Calu3 (cell line): ENCODE results near the gene LAD1. TPM values are rescaled to one million over a fixed set of nuclear protein-coding genes. Genes with fewer than 3 reads are reported as not detected.

Experiments
- BruUV-seq: library from RNA; stranded (reverse); fragments of 400-500 nt; replicated peaks from 2 replicates; lab custom pipeline; 2021; lab: Mats Ljungman, UMichigan
- CTCF ChIA-PET: fragments of 300-600 bp; sonication (Branson Sonifier 250); formaldehyde crosslinking; loops from one replicate; lab custom pipeline; 2022; ENCODE audit warnings: antibody characterized with exemption; lab: Charles Lee
- DNase-seq: peaks from one replicate; pipeline ENCODE4 v3.0.0; 2022
- H3K27ac Mint-ChIP-seq: one replicate; pipeline ENCODE4 v1.8.0; 2022; ENCODE audit warnings: mixed read lengths; ENCODE audit not compliant: unreplicated experiment
- H3K27me3 Mint-ChIP-seq: one replicate; pipeline ENCODE4 v1.8.0; 2022; ENCODE audit warnings: mixed read lengths; ENCODE audit not compliant: unreplicated experiment
- H3K36me3 Mint-ChIP-seq: one replicate; pipeline ENCODE4 v1.8.0; 2022; ENCODE audit warnings: mild to moderate bottlenecking, moderate library complexity, mixed read lengths; ENCODE audit not compliant: insufficient read depth, unreplicated experiment
- H3K4me1 Mint-ChIP-seq: one replicate; pipeline ENCODE4 v1.8.0; 2022; ENCODE audit warnings: mild to moderate bottlenecking, low read depth, mixed read lengths; ENCODE audit not compliant: unreplicated experiment
- H3K4me3 Mint-ChIP-seq: one replicate; pipeline ENCODE4 v1.8.0; 2022; ENCODE audit warnings: mild to moderate bottlenecking, low read depth, moderate library complexity, mixed read lengths; ENCODE audit not compliant: unreplicated experiment
- H3K9me3 Mint-ChIP-seq: one replicate; pipeline ENCODE4 v1.8.0; 2022; ENCODE audit warnings: low read depth, mixed read lengths; ENCODE audit not compliant: unreplicated experiment
- intact Hi-C: fragments of 100-400 bp; cut with micrococcal nuclease; formaldehyde crosslinking; loops from one replicate; pipeline ENCODE4 v1.10.0; 2022; ENCODE audit not compliant: unreplicated experiment
- total RNA-seq: library from RNA; stranded (reverse); gene quantifications from 2 replicates; pipeline ENCODE4 v1.2.3, GENCODE V29; 2022
- TF ChIP-seq, protein P1 (sequence below): fragments of 200-600 bp; IDR thresholded peaks from one replicate; pipeline ENCODE4 v1.8.0; 2022; ENCODE audit warnings: antibody characterized with exemption; ENCODE audit not compliant: unreplicated experiment

LAD1 gene
- total RNA-seq, 1 experiment from 2014 or later = 209 TPM

- no peak for DNase-seq
- no TSS peak for BruUV-seq
- CTCF ChIA-PET = interaction anchor here (0.7 kb wide), 1 partner anchor 39 kb away, joined by 8 read pairs; no protein-coding TSS in a partner anchor
- no peaks in the 10 kb centered on the region for H3K9me3 Mint-ChIP-seq
- H3K36me3 Mint-ChIP-seq = no peaks in the 10 kb centered on the region
- H3K27ac Mint-ChIP-seq = no peak overlapping the region
- intact Hi-C loops = no loop called here
- no peaks in the 10 kb centered on the region for H3K4me1 Mint-ChIP-seq
- no peak overlapping the region for H3K4me3 Mint-ChIP-seq
- H3K27me3 Mint-ChIP-seq = peaks cover 31% of the 10 kb centered on the region
- TF ChIP-seq, protein P1, sequence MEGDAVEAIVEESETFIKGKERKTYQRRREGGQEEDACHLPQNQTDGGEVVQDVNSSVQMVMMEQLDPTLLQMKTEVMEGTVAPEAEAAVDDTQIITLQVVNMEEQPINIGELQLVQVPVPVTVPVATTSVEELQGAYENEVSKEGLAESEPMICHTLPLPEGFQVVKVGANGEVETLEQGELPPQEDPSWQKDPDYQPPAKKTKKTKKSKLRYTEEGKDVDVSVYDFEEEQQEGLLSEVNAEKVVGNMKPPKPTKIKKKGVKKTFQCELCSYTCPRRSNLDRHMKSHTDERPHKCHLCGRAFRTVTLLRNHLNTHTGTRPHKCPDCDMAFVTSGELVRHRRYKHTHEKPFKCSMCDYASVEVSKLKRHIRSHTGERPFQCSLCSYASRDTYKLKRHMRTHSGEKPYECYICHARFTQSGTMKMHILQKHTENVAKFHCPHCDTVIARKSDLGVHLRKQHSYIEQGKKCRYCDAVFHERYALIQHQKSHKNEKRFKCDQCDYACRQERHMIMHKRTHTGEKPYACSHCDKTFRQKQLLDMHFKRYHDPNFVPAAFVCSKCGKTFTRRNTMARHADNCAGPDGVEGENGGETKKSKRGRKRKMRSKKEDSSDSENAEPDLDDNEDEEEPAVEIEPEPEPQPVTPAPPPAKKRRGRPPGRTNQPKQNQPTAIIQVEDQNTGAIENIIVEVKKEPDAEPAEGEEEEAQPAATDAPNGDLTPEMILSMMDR = no peak
Measured at GRCh38 chr1:201422436-201423030, 23.4 kb upstream of the LAD1 start.

DNA sequence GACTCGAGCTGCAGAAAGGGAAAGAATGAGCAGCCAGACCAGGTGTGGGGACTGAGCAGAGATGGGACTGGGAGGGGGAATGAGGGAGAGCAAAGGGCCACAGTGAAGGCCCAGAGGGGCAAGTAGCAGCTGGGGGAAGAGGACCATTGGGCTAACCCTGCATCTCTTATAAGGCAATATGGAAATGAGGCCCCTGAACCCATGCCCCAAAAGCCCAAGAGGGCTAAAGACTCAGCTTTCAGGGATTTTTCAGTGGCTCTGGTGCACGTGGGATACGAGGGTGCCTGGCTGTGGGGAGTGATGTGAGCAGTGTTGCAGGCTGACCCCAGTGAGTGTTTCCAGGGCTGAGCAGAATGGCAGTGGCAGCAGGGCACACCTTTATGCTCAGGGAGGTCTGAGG is 22.9 kb upstream of the LAD1 start:
- H3K4me1 Mint-ChIP-seq = no peaks in the 10 kb centered on the region
- intact Hi-C loops = no loop called here
- CTCF ChIA-PET = interaction anchor here (0.7 kb wide), 1 partner anchor 39 kb away, joined by 8 read pairs; no protein-coding TSS in a partner anchor
- H3K27me3 Mint-ChIP-seq = peaks cover 36% of the 10 kb centered on the region
- H3K9me3 Mint-ChIP-seq = no peaks in the 10 kb centered on the region
- H3K4me3 Mint-ChIP-seq = no peak overlapping the region
- H3K27ac Mint-ChIP-seq = no peak overlapping the region
- no peak for DNase-seq
- BruUV-seq = no TSS peak
- TF ChIP-seq, protein P1 = no peak
- H3K36me3 Mint-ChIP-seq = no peaks in the 10 kb centered on the region

DNA sequence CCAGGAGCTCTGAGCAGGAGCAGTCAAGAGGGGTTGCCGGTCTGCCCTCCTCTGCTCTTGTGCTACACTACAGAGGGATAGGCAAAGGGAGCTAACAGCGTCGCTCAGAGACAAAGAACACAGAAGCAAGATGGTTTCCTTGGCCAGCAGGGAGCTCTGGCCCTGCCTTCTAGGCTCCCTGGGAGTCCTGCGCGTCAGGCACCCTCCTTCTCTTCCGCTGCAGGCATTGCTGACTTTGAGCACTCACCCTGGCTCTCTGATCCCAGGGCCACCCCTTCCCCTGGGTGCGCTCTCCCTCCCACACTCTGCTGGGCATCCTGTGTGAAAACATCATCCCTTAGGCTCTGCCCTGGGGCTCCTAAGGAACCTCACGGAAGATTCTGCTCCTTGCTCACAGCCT is 21.9 kb upstream of the LAD1 start:
- H3K27me3 Mint-ChIP-seq = peaks cover 46% of the 10 kb centered on the region
- BruUV-seq = no TSS peak
- H3K27ac Mint-ChIP-seq = no peak overlapping the region
- no peaks in the 10 kb centered on the region for H3K4me1 Mint-ChIP-seq
- no peak overlapping the region for H3K4me3 Mint-ChIP-seq
- CTCF ChIA-PET = no interaction called here
- H3K36me3 Mint-ChIP-seq = no peaks in the 10 kb centered on the region
- intact Hi-C loops = no loop called here
- no peaks in the 10 kb centered on the region for H3K9me3 Mint-ChIP-seq
- TF ChIP-seq, protein P1 = no peak
- DNase-seq = no peak

GRCh38 chr1:201420608-201421002 is 21.5 kb upstream of the LAD1 start:
- CTCF ChIA-PET = no interaction called here
- DNase-seq = no peak
- Mint-ChIP-seq H3K4me3 (no peak overlapping the region), H3K27me3 (peaks cover 48% of the 10 kb centered on the region), H3K27ac (no peak overlapping the region), H3K4me1 (no peaks in the 10 kb centered on the region), H3K36me3 (no peaks in the 10 kb centered on the region), H3K9me3 (no peaks in the 10 kb centered on the region)
- TF ChIP-seq, protein P1 = no peak
- intact Hi-C loops = no loop called here
- no TSS peak for BruUV-seq
